Caki2 (cell line): ENCODE data around the gene UVSSA. TPM values are rescaled to one million over a fixed set of nuclear protein-coding genes. Genes with fewer than 3 reads are reported as not detected.

ENCODE experiments used
- DNase-seq: peaks from one replicate; pipeline ENCODE4 v3.0.0-alpha.2; 2015; ENCODE audit warnings: low read depth
- in situ Hi-C: cut with HindIII; loops from 2 replicates; pipeline ENCODE4 v1.10.0; 2016; ENCODE audit warnings: low sequenced_read_pairs, low pct_unique_long_range_greater_than_20kb, mixed read lengths
- total RNA-seq: library from RNA; depleted of rRNA; stranded (reverse); fragments of >200 nt; shearing (Covaris generic); gene quantifications from 2 replicates; pipeline ENCODE4 v1.2.3, GENCODE V29; 2014; ENCODE audit warnings: low replicate concordance

The UVSSA gene
- total RNA-seq, 1 experiment from 2014 or later: 9.1 TPM

GRCh38 chr4:1407657-1408333 is 60.8 kb downstream of the UVSSA start:
- no peak for DNase-seq
- in situ Hi-C loops: no loop called here

- no peak for DNase-seq
- in situ Hi-C loops: no loop called here
Measured at GRCh38 chr4:1408418-1408817, 61.4 kb downstream of the UVSSA start.

GRCh38 chr4:1409079-1409478 is 62.1 kb downstream of the UVSSA start:
- DNase-seq: no peak

GRCh38 chr4:1409491-1410425 is 62.8 kb downstream of the UVSSA start:
- DNase-seq: no peak
- in situ Hi-C loops: no loop called here

More at GRCh38 chr4:1409079-1409478, 62.1 kb downstream of the UVSSA start:
- in situ Hi-C loops: no loop called here

- in situ Hi-C loops: no loop called here
- DNase-seq: peak; percentile 59
Measured at GRCh38 chr4:1410491-1411325, 63.7 kb downstream of the UVSSA start.

GRCh38 chr4:1411436-1412375 is 64.7 kb downstream of the UVSSA start:
- DNase-seq: no peak
- in situ Hi-C loops: no loop called here

- in situ Hi-C loops: no loop called here
- DNase-seq: no peak
Measured at GRCh38 chr4:1412376-1413203, 65.6 kb downstream of the UVSSA start.

- in situ Hi-C loops: no loop called here
- no peak for DNase-seq
Measured at GRCh38 chr4:1413204-1413663, 66.2 kb downstream of the UVSSA start.

- in situ Hi-C loops: no loop called here
- no peak for DNase-seq
Measured at GRCh38 chr4:1413687-1414479, 66.9 kb downstream of the UVSSA start.

- in situ Hi-C loops: no loop called here
- DNase-seq: no peak
Measured at GRCh38 chr4:1414831-1415680, 68.0 kb downstream of the UVSSA start.

- no peak for DNase-seq
- in situ Hi-C loops: no loop called here
Measured at GRCh38 chr4:1415681-1415981, 68.6 kb downstream of the UVSSA start.

GRCh38 chr4:1416051-1416947 is 69.3 kb downstream of the UVSSA start:
- in situ Hi-C loops: no loop called here
- DNase-seq: no peak

- in situ Hi-C loops: no loop called here
- no peak for DNase-seq
Measured at GRCh38 chr4:1416948-1417260, 69.9 kb downstream of the UVSSA start.

- in situ Hi-C loops: no loop called here
- DNase-seq: no peak
Measured at GRCh38 chr4:1417522-1418390, 70.7 kb downstream of the UVSSA start.
